Measurements from ENCODE around the gene RPA1. TPM values are rescaled to one million over a fixed set of nuclear protein-coding genes. Genes with fewer than 3 reads are reported as not detected.
A peak's percentile ranks its signal among the peaks of the same experiment; 100 is the strongest.

The RPA1 gene
- total and polyA plus RNA-seq, 4 donors, result 9.2 to 29.5 (median 11.9) TPM

DNA sequence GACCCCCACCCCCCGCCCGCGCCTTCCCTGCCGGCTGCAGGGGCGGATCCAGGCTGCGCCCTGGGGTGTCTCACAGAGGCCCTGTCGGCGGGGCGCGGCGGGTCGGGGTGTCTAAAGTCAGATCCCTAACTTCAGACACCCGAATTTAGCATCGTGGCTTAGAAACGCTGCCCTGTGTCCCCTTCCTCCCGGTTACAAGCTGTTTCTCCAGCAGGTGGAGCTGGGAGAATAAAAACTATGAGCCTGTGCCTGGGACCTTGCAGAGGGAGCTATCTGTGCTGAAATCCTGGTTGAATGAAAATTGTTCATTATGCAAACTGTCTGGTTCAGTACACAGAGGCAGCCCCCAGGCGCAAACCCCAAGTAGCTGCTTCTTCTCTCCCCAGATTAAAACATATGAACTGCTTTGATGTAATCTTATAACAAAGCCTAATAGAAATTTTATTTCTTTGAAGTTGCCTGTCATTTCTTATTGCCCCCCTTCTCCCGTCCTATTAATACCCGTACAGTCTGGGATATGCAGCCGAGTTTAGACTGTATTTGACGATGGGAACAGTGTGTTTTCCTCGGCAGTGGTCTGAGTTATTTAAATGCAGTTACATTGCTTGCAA, 79.0 kb downstream of the RPA1 start:
- no peaks in the 10 kb centered on the region for H3K36me3 ChIP-seq (ENCODE audit: control insufficient read depth in 4 of 4, insufficient read depth in 3 of 4, low read depth in 1 of 4, low read length in 3 of 4)
- H3K9me3 ChIP-seq (ENCODE audit: control insufficient read depth in 4 of 4, low read length in 3 of 4), result no peaks in the 10 kb centered on the region
- no peak overlapping the region for H3K4me3 ChIP-seq (ENCODE audit: low read depth in 1 of 3, low read length in 3 of 3)
- no peak overlapping the region for H3K9ac ChIP-seq (ENCODE audit: low read depth in 1 of 2, low read length in 2 of 2)
- no peaks in the 10 kb centered on the region for H3K27me3 ChIP-seq (ENCODE audit: control insufficient read depth in 4 of 4, insufficient read depth in 4 of 4, low read length in 3 of 4)
- no peak overlapping the region for H3K27ac ChIP-seq (ENCODE audit: low read depth in 1 of 2, low read length in 2 of 2)
- TF ChIP-seq RAD21 (IDR thresholded peaks at IDR 0.05), result peak; percentile 97 to 98
- no peak for TF ChIP-seq JUND (IDR thresholded peaks at IDR 0.05)
- TF ChIP-seq HNF4A (conservative IDR thresholded peaks at IDR 0.05), result peak in 1 of 2 donors; percentile 7
- no peak for TF ChIP-seq SP1 (IDR thresholded peaks at IDR 0.05)
- peak in 1 of 2 donors; percentile 10 for TF ChIP-seq RXRA (IDR thresholded peaks at IDR 0.05)
- no peak for TF ChIP-seq FOXA1 (IDR thresholded peaks at IDR 0.05)
- TF ChIP-seq, protein P1, sequence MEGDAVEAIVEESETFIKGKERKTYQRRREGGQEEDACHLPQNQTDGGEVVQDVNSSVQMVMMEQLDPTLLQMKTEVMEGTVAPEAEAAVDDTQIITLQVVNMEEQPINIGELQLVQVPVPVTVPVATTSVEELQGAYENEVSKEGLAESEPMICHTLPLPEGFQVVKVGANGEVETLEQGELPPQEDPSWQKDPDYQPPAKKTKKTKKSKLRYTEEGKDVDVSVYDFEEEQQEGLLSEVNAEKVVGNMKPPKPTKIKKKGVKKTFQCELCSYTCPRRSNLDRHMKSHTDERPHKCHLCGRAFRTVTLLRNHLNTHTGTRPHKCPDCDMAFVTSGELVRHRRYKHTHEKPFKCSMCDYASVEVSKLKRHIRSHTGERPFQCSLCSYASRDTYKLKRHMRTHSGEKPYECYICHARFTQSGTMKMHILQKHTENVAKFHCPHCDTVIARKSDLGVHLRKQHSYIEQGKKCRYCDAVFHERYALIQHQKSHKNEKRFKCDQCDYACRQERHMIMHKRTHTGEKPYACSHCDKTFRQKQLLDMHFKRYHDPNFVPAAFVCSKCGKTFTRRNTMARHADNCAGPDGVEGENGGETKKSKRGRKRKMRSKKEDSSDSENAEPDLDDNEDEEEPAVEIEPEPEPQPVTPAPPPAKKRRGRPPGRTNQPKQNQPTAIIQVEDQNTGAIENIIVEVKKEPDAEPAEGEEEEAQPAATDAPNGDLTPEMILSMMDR (IDR thresholded peaks at IDR 0.05; ENCODE audit: low read depth, low read length, missing input control), result peak; percentile 87
- TF ChIP-seq TAF1 (conservative IDR thresholded peaks at IDR 0.05), result no peak
- H3K4me1 ChIP-seq (ENCODE audit: control insufficient read depth in 4 of 4, insufficient read depth in 4 of 4, low read length in 3 of 4), result peaks cover 11 to 37% (median 33%) of the 10 kb centered on the region in 4 donors
- 8% methylated on average over 22 of the region's 22 CpGs for WGBS
- DNase-seq (ENCODE audit: low spot score), result no peak

DNA sequence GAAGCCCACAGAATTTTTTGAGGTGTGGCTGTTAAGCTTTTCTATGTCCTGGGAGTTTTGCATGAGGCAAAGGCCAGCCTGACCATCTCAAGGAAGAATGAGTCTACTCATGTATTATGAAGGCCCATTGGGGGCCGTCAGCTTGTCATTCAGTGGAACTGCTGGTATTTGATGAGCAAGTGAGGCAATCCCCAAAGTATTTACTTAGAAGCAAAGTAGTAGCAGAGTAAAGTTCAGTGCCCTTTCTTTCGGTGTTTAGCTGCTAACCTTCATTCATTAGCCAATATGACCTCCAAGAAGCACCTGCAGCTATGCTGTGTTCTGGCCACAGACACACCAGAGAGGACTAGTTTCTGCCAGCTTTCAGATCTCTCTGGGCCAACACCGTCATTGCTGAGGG, 80.2 kb downstream of the RPA1 start:
- H3K36me3 ChIP-seq (ENCODE audit: control insufficient read depth in 4 of 4, insufficient read depth in 3 of 4, low read depth in 1 of 4, low read length in 3 of 4), result no peaks in the 10 kb centered on the region
- H3K9ac ChIP-seq (ENCODE audit: low read depth in 1 of 2, low read length in 2 of 2), result no peak overlapping the region
- TF ChIP-seq, protein P2, sequence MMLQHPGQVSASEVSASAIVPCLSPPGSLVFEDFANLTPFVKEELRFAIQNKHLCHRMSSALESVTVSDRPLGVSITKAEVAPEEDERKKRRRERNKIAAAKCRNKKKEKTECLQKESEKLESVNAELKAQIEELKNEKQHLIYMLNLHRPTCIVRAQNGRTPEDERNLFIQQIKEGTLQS (IDR thresholded peaks at IDR 0.05), result peak; percentile 48
- TF ChIP-seq GABPA (IDR thresholded peaks at IDR 0.05 in 1 of 2, conservative IDR thresholded peaks at IDR 0.05 in 1 of 2) (no peak), TAF1 (conservative IDR thresholded peaks at IDR 0.05) (no peak), FOXA1 (IDR thresholded peaks at IDR 0.05) (peak; percentile 85), RAD21 (IDR thresholded peaks at IDR 0.05) (peak; percentile 46 to 56), FOXA2 (IDR thresholded peaks at IDR 0.05) (peak; percentile 88), JUND (IDR thresholded peaks at IDR 0.05) (peak in 1 of 2 donors; percentile 24), HNF4G (IDR thresholded peaks at IDR 0.05) (no peak), HNF4A (conservative IDR thresholded peaks at IDR 0.05) (peak; percentile 78), RXRA (IDR thresholded peaks at IDR 0.05) (peak; percentile 93 to 95), SP1 (IDR thresholded peaks at IDR 0.05) (peak; percentile 64), NR2F2 (IDR thresholded peaks at IDR 0.05) (peak; percentile 13), EGR1 (IDR thresholded peaks at IDR 0.05; ENCODE audit: low read depth in 2 of 2) (no peak), YY1 (IDR thresholded peaks at IDR 0.05) (peak; percentile 54)
- TF ChIP-seq, protein P3, sequence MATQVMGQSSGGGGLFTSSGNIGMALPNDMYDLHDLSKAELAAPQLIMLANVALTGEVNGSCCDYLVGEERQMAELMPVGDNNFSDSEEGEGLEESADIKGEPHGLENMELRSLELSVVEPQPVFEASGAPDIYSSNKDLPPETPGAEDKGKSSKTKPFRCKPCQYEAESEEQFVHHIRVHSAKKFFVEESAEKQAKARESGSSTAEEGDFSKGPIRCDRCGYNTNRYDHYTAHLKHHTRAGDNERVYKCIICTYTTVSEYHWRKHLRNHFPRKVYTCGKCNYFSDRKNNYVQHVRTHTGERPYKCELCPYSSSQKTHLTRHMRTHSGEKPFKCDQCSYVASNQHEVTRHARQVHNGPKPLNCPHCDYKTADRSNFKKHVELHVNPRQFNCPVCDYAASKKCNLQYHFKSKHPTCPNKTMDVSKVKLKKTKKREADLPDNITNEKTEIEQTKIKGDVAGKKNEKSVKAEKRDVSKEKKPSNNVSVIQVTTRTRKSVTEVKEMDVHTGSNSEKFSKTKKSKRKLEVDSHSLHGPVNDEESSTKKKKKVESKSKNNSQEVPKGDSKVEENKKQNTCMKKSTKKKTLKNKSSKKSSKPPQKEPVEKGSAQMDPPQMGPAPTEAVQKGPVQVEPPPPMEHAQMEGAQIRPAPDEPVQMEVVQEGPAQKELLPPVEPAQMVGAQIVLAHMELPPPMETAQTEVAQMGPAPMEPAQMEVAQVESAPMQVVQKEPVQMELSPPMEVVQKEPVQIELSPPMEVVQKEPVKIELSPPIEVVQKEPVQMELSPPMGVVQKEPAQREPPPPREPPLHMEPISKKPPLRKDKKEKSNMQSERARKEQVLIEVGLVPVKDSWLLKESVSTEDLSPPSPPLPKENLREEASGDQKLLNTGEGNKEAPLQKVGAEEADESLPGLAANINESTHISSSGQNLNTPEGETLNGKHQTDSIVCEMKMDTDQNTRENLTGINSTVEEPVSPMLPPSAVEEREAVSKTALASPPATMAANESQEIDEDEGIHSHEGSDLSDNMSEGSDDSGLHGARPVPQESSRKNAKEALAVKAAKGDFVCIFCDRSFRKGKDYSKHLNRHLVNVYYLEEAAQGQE (IDR thresholded peaks at IDR 0.05), result no peak
- TF ChIP-seq, protein P1 (IDR thresholded peaks at IDR 0.05; ENCODE audit: low read depth, low read length, missing input control), result no peak
- TF ChIP-seq, protein P4, sequence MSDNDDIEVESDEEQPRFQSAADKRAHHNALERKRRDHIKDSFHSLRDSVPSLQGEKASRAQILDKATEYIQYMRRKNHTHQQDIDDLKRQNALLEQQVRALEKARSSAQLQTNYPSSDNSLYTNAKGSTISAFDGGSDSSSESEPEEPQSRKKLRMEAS (IDR thresholded peaks at IDR 0.05), result peak; percentile 60
- TF ChIP-seq, protein P5, sequence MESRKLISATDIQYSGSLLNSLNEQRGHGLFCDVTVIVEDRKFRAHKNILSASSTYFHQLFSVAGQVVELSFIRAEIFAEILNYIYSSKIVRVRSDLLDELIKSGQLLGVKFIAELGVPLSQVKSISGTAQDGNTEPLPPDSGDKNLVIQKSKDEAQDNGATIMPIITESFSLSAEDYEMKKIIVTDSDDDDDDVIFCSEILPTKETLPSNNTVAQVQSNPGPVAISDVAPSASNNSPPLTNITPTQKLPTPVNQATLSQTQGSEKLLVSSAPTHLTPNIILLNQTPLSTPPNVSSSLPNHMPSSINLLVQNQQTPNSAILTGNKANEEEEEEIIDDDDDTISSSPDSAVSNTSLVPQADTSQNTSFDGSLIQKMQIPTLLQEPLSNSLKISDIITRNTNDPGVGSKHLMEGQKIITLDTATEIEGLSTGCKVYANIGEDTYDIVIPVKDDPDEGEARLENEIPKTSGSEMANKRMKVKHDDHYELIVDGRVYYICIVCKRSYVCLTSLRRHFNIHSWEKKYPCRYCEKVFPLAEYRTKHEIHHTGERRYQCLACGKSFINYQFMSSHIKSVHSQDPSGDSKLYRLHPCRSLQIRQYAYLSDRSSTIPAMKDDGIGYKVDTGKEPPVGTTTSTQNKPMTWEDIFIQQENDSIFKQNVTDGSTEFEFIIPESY (IDR thresholded peaks at IDR 0.05), result no peak
- H3K4me3 ChIP-seq (ENCODE audit: low read depth in 1 of 3, low read length in 3 of 3), result no peak overlapping the region
- no peak for DNase-seq (ENCODE audit: low spot score)
- no peak overlapping the region for H3K27ac ChIP-seq (ENCODE audit: low read depth in 1 of 2, low read length in 2 of 2)
- 32% methylated on average over 3 of the region's 3 CpGs for WGBS
- no peaks in the 10 kb centered on the region for H3K27me3 ChIP-seq (ENCODE audit: control insufficient read depth in 4 of 4, insufficient read depth in 4 of 4, low read length in 3 of 4)
- H3K4me1 ChIP-seq (ENCODE audit: control insufficient read depth in 4 of 4, insufficient read depth in 4 of 4, low read length in 3 of 4), result peaks cover 11 to 25% (median 25%) of the 10 kb centered on the region in 4 donors
- H3K9me3 ChIP-seq (ENCODE audit: control insufficient read depth in 4 of 4, low read length in 3 of 4), result no peaks in the 10 kb centered on the region
